Psoas muscle (tissue), 8 donors: ENCODE results near the gene PHAF1. TPM values are rescaled to one million over a fixed set of nuclear protein-coding genes. Genes with fewer than 3 reads are reported as not detected.
A peak's percentile ranks its signal among the peaks of the same experiment; 100 is the strongest.

Source experiments
- ATAC-seq, 4 donors: fragments of 200-7000 bp; cut with Tn5 transposase; one replicate each; pipeline ENCODE4 v1.9.1; 2020; ENCODE audit warnings: moderate library complexity in 3 of 4, mild to moderate bottlenecking in 2 of 4
- DNase-seq, 2 donors: peaks; one replicate each; pipeline ENCODE4 v3.0.0-alpha.2; 2020
- H3K27ac ChIP-seq: fragments of 200-600 bp; one replicate; pipeline ENCODE4 v1.8.0; 2022
- H3K27me3 ChIP-seq, 3 donors: fragments of 200-600 bp in 1 of 3; one replicate each; pipeline versions ENCODE4 v1.6.1 to v1.8.0; 2013 to 2022; ENCODE audit warnings: low read length in 2 of 3, mild to moderate bottlenecking in 2 of 3, moderate library complexity in 1 of 3; ENCODE audit not compliant: insufficient read depth in 3 of 3
- H3K36me3 ChIP-seq, 2 donors: fragments of 200-600 bp in 1 of 2; one replicate each; pipeline versions ENCODE4 v1.6.1 to v1.8.0; 2013 to 2022; ENCODE audit warnings: low read depth in 1 of 2, mild to moderate bottlenecking in 1 of 2, moderate library complexity in 1 of 2; ENCODE audit not compliant: insufficient read depth in 1 of 2
- H3K4me1 ChIP-seq: fragments of 200-600 bp; one replicate; pipeline ENCODE4 v1.8.0; 2022
- H3K4me3 ChIP-seq: fragments of 200-600 bp; one replicate; pipeline ENCODE4 v1.8.0; 2022; ENCODE audit warnings: mild to moderate bottlenecking
- H3K9me3 ChIP-seq: fragments of 200-600 bp; one replicate; pipeline ENCODE4 v1.8.0; 2022
- WGBS, 3 donors: extraction: QIAGEN DNeasy Blood & Tissue Kit; methylation state at CpG; one replicate each; pipeline versions ENCODE4 v1.1.6 to v1.1.7; 2013; 5-methylcytosine and 5-hydroxymethylcytosine counted together
- intact Hi-C, 2 donors: fragments of 100-400 bp; cut with DNase I; formaldehyde crosslinking; loops; one replicate each; pipeline versions ENCODE4 v1.11.0 to v1.14.2; 2022
- polyA plus RNA-seq, 3 donors: library from polyadenylated mRNA; stranded (reverse); fragments of 200-250 nt; gene quantifications; one replicate each; pipeline ENCODE4 v1.2.3, GENCODE V29; 2013
- total RNA-seq, 4 donors: library from RNA; stranded (reverse); fragmentation: NEBNext Ultra II Directional in 2 of 4; extraction: Animal tissue kit (Norgen Biotek cat#: 25700) in 2 of 4; gene quantifications; one replicate each; pipeline versions ENCODE4 v1.2.1 to v1.2.4, GENCODE V29; 2021 to 2023
- TF ChIP-seq, protein P1 (sequence below): fragments of 200-600 bp; IDR thresholded peaks from one replicate; pipeline ENCODE4 v1.8.0; 2022; ENCODE audit warnings: antibody characterized with exemption
- donor health status: healthy with polysubstance abuse.
- donor health status: DM: no; HTN: no; CAD: no; lungs with moderate emphysema.
- donor health status: Bipolar disorder and iron deficiency.
- donor health status: healthy.
- donor health status: DM: yes; HTN: yes; CAD: no.
- donor health status: DM: no; HTN: no; CAD: no.
- donor health status: DM: no; HTN: no; CAD: no.
- donor health status: DM: yes; HTN: yes; CAD: no.

The PHAF1 gene
- total and polyA plus RNA-seq, 7 donors, result 12.2 to 60.4 (median 15.4) TPM

- 1 to 2% (median 1%) methylated on average over 30 to 34 of the region's 34 CpGs for WGBS, 3 donors
- intact Hi-C loops, result no loop called here
- TF ChIP-seq, protein P1, sequence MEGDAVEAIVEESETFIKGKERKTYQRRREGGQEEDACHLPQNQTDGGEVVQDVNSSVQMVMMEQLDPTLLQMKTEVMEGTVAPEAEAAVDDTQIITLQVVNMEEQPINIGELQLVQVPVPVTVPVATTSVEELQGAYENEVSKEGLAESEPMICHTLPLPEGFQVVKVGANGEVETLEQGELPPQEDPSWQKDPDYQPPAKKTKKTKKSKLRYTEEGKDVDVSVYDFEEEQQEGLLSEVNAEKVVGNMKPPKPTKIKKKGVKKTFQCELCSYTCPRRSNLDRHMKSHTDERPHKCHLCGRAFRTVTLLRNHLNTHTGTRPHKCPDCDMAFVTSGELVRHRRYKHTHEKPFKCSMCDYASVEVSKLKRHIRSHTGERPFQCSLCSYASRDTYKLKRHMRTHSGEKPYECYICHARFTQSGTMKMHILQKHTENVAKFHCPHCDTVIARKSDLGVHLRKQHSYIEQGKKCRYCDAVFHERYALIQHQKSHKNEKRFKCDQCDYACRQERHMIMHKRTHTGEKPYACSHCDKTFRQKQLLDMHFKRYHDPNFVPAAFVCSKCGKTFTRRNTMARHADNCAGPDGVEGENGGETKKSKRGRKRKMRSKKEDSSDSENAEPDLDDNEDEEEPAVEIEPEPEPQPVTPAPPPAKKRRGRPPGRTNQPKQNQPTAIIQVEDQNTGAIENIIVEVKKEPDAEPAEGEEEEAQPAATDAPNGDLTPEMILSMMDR, result no peak
- no peaks in the 10 kb centered on the region for H3K9me3 ChIP-seq
- H3K4me3 ChIP-seq, result peak within 1 kb of the TSS; percentile 68
- peak within 1 kb of the TSS; percentile 42 for H3K27ac ChIP-seq
- H3K4me1 ChIP-seq, result peaks cover 6% of the 10 kb centered on the region
- peaks cover 9 to 35% of the 10 kb centered on the region in 2 donors for H3K36me3 ChIP-seq
- peak; percentile 78 for DNase-seq
- peak; percentile 36 to 70 (median 60) for ATAC-seq
- H3K27me3 ChIP-seq, result peaks cover 0 to 17% (median 0%) of the 10 kb centered on the region in 3 donors
Observed at GRCh38 chr16:67150833-67151396, 41.2 kb downstream of the PHAF1 start, which contains the start of gene B3GNT9. TSS of gene B3GNT9 (minus strand) at chr16:67150998. CDS start at chr16:67150485, 513 bp downstream.

DNA sequence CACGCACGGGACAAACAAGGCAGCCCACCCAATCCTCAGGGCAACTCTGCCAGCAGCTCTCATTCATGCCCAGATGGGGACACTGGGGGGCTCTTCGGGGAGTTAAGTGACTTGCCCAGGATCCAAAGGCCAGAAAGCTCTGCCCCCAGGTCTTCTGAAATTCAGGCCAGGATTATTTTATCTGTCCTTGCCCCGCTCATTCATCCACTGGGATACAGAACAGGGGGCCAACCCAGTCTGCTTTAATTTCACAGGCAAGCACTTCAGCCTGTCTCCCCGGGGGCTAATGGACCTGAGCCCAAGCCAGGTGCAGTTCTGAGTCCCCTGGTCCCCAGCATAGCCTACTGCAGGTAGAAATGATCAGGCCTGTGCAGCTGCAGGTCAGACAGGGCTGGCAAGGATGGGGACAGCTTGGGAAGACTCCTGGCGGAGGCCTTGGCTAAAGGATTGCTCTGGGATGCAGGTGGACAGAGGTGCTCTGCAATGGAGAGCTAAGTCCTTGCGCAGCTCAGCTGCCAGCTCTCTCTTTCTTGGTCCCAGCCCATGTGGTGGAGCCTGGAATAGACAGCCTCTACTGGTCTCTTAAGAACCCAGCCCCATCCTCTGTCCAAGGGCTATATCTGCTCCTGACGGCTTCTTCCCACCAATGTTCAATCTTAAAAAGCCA lies 41.8 kb downstream of the PHAF1 start:
- Histone ChIP-seq H3K27me3 (peaks cover 0 to 17% (median 0%) of the 10 kb centered on the region in 3 donors), H3K27ac (no peak overlapping the region), H3K36me3 (peaks cover 9 to 28% of the 10 kb centered on the region in 2 donors), H3K9me3 (no peaks in the 10 kb centered on the region), H3K4me3 (no peak overlapping the region), H3K4me1 (peaks cover 6% of the 10 kb centered on the region)
- intact Hi-C loops, result no loop called here
- 49 to 52% (median 49%) methylated on average over 8 of the region's 8 CpGs for whole genome bisulfite sequencing, 3 donors
- TF ChIP-seq, protein P1, result no peak
- no peak for DNase-seq
- no peak for ATAC-seq

GRCh38 chr16:67154578-67155294 lies 45.0 kb downstream of the PHAF1 start:
- Histone ChIP-seq H3K27ac (no peak overlapping the region), H3K9me3 (no peaks in the 10 kb centered on the region), H3K4me3 (peak overlapping the region; percentile 34), H3K4me1 (peaks cover 10% of the 10 kb centered on the region), H3K36me3 (no peaks in the 10 kb centered on the region), H3K27me3 (peaks cover 0 to 11% (median 0%) of the 10 kb centered on the region in 3 donors)
- ATAC-seq (no peak), DNase-seq (no peak)
- intact Hi-C loops, result loop anchor here (1.0 to 5.0 kb wide), 7 partner anchors 37 to 262 kb away; partner anchors contain the start of gene CES3 (in 1 of the 2)
- WGBS, 3 donors, result 27 to 34% (median 31%) methylated on average over 42 to 61 of the region's 61 CpGs
- TF ChIP-seq, protein P1, result no peak

DNA sequence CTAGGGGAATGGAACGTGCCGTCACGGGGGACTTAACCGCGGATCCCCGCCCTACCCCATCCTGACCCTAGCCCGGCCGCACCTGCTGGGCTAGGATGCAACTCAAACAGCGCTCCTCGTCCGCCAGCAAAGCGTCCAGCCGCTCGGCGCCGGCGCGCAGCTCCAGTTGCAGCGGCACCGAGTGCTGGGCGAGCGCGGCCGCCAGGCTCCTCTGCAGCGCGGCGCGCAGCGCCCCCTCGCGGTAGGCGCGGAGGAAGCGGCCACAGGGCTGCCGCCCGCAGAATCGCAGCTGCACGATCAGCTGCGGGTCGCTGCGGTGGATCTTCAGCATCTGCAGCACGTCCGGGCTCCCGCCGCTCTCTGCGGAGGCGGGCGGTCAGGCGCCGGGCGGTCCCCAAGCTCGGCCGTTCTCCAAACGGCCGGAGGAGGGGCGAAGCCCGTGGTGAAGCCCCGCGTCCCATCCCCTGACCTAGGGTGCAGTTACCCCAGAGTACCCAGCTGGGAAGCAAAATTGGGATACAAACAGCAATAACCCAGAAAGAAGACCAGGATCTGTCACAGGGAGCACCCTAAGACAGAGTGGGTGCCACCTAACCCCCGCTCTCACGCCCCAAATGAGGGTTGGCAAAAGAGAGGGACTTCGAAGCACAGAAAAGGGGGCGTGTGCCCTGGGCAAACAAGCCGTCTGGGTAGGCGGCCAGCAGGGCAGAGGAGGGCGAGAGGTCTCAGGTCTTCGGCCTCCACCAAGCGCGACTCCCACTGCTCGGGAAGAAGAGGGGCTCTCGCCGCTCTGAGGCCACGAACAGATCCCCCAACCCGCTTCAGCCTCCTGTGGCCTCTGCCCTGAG lies 45.8 kb downstream of the PHAF1 start:
- H3K27ac ChIP-seq, result no peak overlapping the region

More for the DNA sequence above, 45.8 kb downstream of the PHAF1 start:
- DNase-seq (peak; percentile 80 to 90), ATAC-seq (peak; percentile 72 to 83 (median 80))
- Histone ChIP-seq H3K9me3 (no peaks in the 10 kb centered on the region), H3K4me1 (peaks cover 8% of the 10 kb centered on the region), H3K4me3 (peak overlapping the region; percentile 34), H3K36me3 (no peaks in the 10 kb centered on the region), H3K27me3 (peaks cover 0 to 4% (median 0%) of the 10 kb centered on the region in 3 donors)
- intact Hi-C loops, result loop anchor here (1.0 to 5.0 kb wide), 7 partner anchors 38 to 263 kb away; partner anchors contain the start of gene CES3 (in 1 of the 2)
- 9 to 13% (median 10%) methylated on average over 68 to 74 of the region's 74 CpGs for WGBS, 3 donors
- TF ChIP-seq, protein P1, result peak; percentile 98
